ENCODE results near the gene ARHGEF37. TPM values are rescaled to one million over a fixed set of nuclear protein-coding genes. Genes with fewer than 3 reads are reported as not detected.

ARHGEF37 gene
- total RNA-seq, 1 experiment from 2014 or later = 0.42 TPM

DNA sequence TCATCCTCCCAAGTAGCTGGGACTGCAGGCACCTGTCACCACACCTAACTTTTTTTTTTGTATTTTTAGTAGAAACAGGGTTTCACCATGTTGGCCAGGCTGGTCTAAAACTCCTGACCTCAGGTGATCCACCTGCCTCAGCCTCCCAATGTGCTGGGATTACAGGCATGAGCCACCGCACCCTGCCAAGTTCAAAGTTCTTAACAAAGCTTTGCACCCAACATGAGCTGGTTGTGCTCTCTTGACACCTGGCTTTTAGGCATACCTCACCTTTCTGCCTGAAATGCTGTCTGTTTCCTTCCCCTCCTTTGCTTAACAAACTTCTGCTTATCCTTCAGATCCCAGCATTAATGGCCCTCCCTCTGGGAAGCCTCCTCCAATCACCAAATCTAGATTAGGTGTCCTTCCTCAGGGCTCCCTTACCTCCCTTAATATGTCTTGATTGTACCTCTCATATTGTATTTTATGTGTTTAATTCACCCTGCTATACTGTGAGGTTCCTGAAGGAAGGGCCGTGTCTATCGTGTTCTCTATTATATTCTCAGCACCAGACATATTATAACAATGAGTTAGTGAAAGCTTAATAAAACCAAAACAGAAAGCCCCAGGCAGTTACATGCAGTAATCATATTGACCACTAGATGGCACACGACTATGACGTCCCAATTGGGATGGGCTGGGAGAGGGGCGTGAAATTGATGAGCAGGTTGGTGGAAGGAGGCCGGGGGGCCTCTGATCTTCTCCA is 86.0 kb downstream of the ARHGEF37 start:
- Histone ChIP-seq H3K23ac (ENCODE audit: insufficient read length, low read depth, low read length) (no peak overlapping the region), H2BK20ac (ENCODE audit: low read depth, low read length, poor library complexity, severe bottlenecking) (no peak overlapping the region), H3K79me2 (ENCODE audit: insufficient read depth, low read length) (no peaks in the 10 kb centered on the region), H4K20me1 (ENCODE audit: control insufficient read depth, insufficient read depth, insufficient read length) (no peaks in the 10 kb centered on the region), H3K79me1 (ENCODE audit: insufficient read depth, low read depth, low read length, poor library complexity, severe bottlenecking) (no peaks in the 10 kb centered on the region), H3K56ac (ENCODE audit: insufficient read length, low read depth, low read length) (no peak overlapping the region), H3K4ac (ENCODE audit: low read depth, low read length) (no peak overlapping the region), H3K4me1 (ENCODE audit: insufficient read depth, low read length) (no peaks in the 10 kb centered on the region), H3K9me3 (ENCODE audit: control insufficient read depth, low read depth, low read length) (no peaks in the 10 kb centered on the region), H2AFZ (ENCODE audit: low read length) (no peak overlapping the region), H4K8ac (replicated peaks; ENCODE audit: insufficient read length, low read depth, low read length) (no peak overlapping the region), H4K5ac (ENCODE audit: insufficient read length, low read depth, low read length) (no peak overlapping the region), H2BK5ac (ENCODE audit: insufficient read length, low read length) (no peak overlapping the region), H3K4me2 (ENCODE audit: insufficient read depth, insufficient read length, low read length) (no peak overlapping the region), H3K27ac (ENCODE audit: insufficient read length, low read depth, low read length) (no peak overlapping the region), H3K18ac (ENCODE audit: insufficient read length, low read depth, low read length) (no peak overlapping the region), H2BK15ac (ENCODE audit: low read depth, low read length) (no peak overlapping the region), H2AK5ac (ENCODE audit: insufficient read length, low read length) (no peak overlapping the region), H2BK120ac (ENCODE audit: low read depth, low read length, poor library complexity, severe bottlenecking) (no peak overlapping the region), H3K14ac (ENCODE audit: insufficient read depth, low read length) (no peak overlapping the region), H2BK12ac (ENCODE audit: insufficient read length, low read depth, low read length) (no peak overlapping the region), H3T11ph (ENCODE audit: low read length) (no peak overlapping the region), H4K91ac (ENCODE audit: insufficient read length, low read depth, low read length) (no peak overlapping the region), H3K27me3 (ENCODE audit: insufficient read depth, low read length) (no peaks in the 10 kb centered on the region), H3K9ac (ENCODE audit: extremely low read depth, insufficient read length, low read length) (no peak overlapping the region), H3K23me2 (ENCODE audit: insufficient read length, low read depth, low read length, poor library complexity, severe bottlenecking) (no peaks in the 10 kb centered on the region)
- DNase-seq = no peak
- Mint-ChIP-seq H3K9me3 (peaks cover 20 to 26% of the 10 kb centered on the region in 2 experiments), H3K27me3 (ENCODE audit: low read depth) (peaks cover 3% of the 10 kb centered on the region), H3K4me1 (peaks cover 0 to 3% of the 10 kb centered on the region in 2 experiments; a peak in 1 of 4 replicates), H3K36me3 (ENCODE audit: insufficient read depth in 1 of 3, low read depth in 3 of 3) (peaks cover 0 to 5% (median 0%) of the 10 kb centered on the region in 3 experiments; a peak in 1 of 7 replicates), H3K4me3 (no peak overlapping the region), H3K27ac (no peak overlapping the region)
- WGBS (ENCODE audit: extremely low coverage, insufficient read length, low lambda C conversion rate) = no CpG with 5 or more reads among the region's 7 CpGs
- TF ChIP-seq, protein P1, sequence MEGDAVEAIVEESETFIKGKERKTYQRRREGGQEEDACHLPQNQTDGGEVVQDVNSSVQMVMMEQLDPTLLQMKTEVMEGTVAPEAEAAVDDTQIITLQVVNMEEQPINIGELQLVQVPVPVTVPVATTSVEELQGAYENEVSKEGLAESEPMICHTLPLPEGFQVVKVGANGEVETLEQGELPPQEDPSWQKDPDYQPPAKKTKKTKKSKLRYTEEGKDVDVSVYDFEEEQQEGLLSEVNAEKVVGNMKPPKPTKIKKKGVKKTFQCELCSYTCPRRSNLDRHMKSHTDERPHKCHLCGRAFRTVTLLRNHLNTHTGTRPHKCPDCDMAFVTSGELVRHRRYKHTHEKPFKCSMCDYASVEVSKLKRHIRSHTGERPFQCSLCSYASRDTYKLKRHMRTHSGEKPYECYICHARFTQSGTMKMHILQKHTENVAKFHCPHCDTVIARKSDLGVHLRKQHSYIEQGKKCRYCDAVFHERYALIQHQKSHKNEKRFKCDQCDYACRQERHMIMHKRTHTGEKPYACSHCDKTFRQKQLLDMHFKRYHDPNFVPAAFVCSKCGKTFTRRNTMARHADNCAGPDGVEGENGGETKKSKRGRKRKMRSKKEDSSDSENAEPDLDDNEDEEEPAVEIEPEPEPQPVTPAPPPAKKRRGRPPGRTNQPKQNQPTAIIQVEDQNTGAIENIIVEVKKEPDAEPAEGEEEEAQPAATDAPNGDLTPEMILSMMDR (conservative IDR thresholded peaks at IDR 0.05) = peak; percentile 91
